ENCODE data around the gene AJAP1.

Gene AJAP1

GRCh38 chr1:4778056-4778455, 123.6 kb downstream of the AJAP1 start:
- DNase-seq: no peak

- no peak for DNase-seq
Measured at GRCh38 chr1:4781646-4782045, 127.2 kb downstream of the AJAP1 start.

GRCh38 chr1:4784761-4785160, 130.4 kb downstream of the AJAP1 start:
- DNase-seq: no peak

- DNase-seq: no peak
Measured at GRCh38 chr1:4786055-4786454, 131.6 kb downstream of the AJAP1 start.

- DNase-seq: no peak
Measured at GRCh38 chr1:4787551-4787950, 133.1 kb downstream of the AJAP1 start.

- no peak for DNase-seq
Measured at GRCh38 chr1:4792565-4792964, 138.2 kb downstream of the AJAP1 start.

GRCh38 chr1:4794020-4794780, 139.8 kb downstream of the AJAP1 start:
- no peak for DNase-seq

GRCh38 chr1:4796161-4797015, 142.0 kb downstream of the AJAP1 start:
- no peak for DNase-seq

GRCh38 chr1:4797016-4797410, 142.6 kb downstream of the AJAP1 start:
- no peak for DNase-seq

GRCh38 chr1:4797429-4797828, 143.0 kb downstream of the AJAP1 start:
- no peak for DNase-seq

GRCh38 chr1:4801192-4801924, 146.9 kb downstream of the AJAP1 start:
- DNase-seq: no peak

GRCh38 chr1:4802024-4802423, 147.6 kb downstream of the AJAP1 start:
- DNase-seq: no peak

- no peak for DNase-seq
Measured at GRCh38 chr1:4803335-4803734, 148.9 kb downstream of the AJAP1 start.

- DNase-seq: no peak
Measured at GRCh38 chr1:4805987-4806386, 151.6 kb downstream of the AJAP1 start.

- DNase-seq: no peak
Measured at GRCh38 chr1:4820543-4820942, 166.1 kb downstream of the AJAP1 start.

- DNase-seq: no peak
Measured at GRCh38 chr1:4825800-4826450, 171.5 kb downstream of the AJAP1 start.

GRCh38 chr1:4830707-4831106, 176.3 kb downstream of the AJAP1 start:
- DNase-seq: no peak

GRCh38 chr1:4836574-4836973, 182.2 kb downstream of the AJAP1 start:
- no peak for DNase-seq

GRCh38 chr1:4837031-4837600, 182.7 kb downstream of the AJAP1 start:
- no peak for DNase-seq

- no peak for DNase-seq
Measured at GRCh38 chr1:4837752-4838151, 183.3 kb downstream of the AJAP1 start.

GRCh38 chr1:4838231-4838630, 183.8 kb downstream of the AJAP1 start:
- no peak for DNase-seq

Measured in activated gamma-delta T cell treated with Interleukin-2 at 50 U/mL for 16 hours (primary cell).